GM23338 (cell line): ENCODE results near the gene EVX1. TPM values are rescaled to one million over a fixed set of nuclear protein-coding genes. Genes with fewer than 3 reads are reported as not detected.

Source experiments
- ATAC-seq: fragments of 200-7000 bp; cut with Tn5 transposase; 3 replicates; pipeline ENCODE4 v1.9.1; 2020
- DNase-seq: peaks from one replicate; pipeline ENCODE4 v3.0.0-alpha.2; 2015; ENCODE audit warnings: low spot score
- H2AFZ ChIP-seq: fragments of 200-600 bp; sonication (generic); 2 replicates; pipeline ENCODE4 v1.8.0; 2016; ENCODE audit warnings: antibody characterized with exemption, mild to moderate bottlenecking, moderate library complexity
- H3F3A ChIP-seq: fragments of 200-600 bp; sonication (generic); replicated peaks from 2 replicates; pipeline ENCODE4 v1.8.0; 2017; ENCODE audit warnings: antibody characterized with exemption, mixed run types, low read depth
- H3K27ac ChIP-seq: fragments of 200-600 bp; sonication (generic); 2 replicates; pipeline ENCODE4 v1.6.1; 2016; ENCODE audit warnings: low read depth
- H3K27me3 ChIP-seq: fragments of 200-600 bp; sonication (generic); 2 replicates; pipeline ENCODE4 v1.8.0; 2016; ENCODE audit warnings: mild to moderate bottlenecking, mixed run types, moderate library complexity; ENCODE audit not compliant: insufficient read depth
- H3K36me3 ChIP-seq: fragments of 200-600 bp; sonication (generic); 2 replicates; pipeline ENCODE4 v1.8.0; 2016; ENCODE audit warnings: mild to moderate bottlenecking; ENCODE audit not compliant: insufficient read depth
- H3K4me1 ChIP-seq: fragments of 200-600 bp; sonication (generic); 2 replicates; pipeline ENCODE4 v1.8.0; 2016; ENCODE audit warnings: mild to moderate bottlenecking, moderate library complexity; ENCODE audit not compliant: insufficient read depth
- H3K4me2 ChIP-seq: fragments of 200-600 bp; sonication (generic); 2 replicates; pipeline ENCODE4 v1.7.1; 2017; ENCODE audit warnings: mixed run types
- H3K4me3 ChIP-seq: fragments of 200-600 bp; sonication (generic); 2 replicates; pipeline ENCODE4 v1.6.1; 2016; ENCODE audit warnings: mixed run types
- H3K79me2 ChIP-seq: fragments of 200-600 bp; sonication (generic); replicated peaks from 2 replicates; pipeline ENCODE4 v1.8.0; 2017; ENCODE audit warnings: mild to moderate bottlenecking; ENCODE audit not compliant: insufficient read depth
- H3K9me2 ChIP-seq: fragments of 200-600 bp; sonication (generic); 2 replicates; pipeline ENCODE4 v1.8.0; 2017; ENCODE audit not compliant: insufficient read depth
- H4K20me1 ChIP-seq: fragments of 200-600 bp; sonication (generic); replicated peaks from 2 replicates; pipeline ENCODE4 v1.8.0; 2017; ENCODE audit warnings: mild to moderate bottlenecking; ENCODE audit not compliant: insufficient read depth
- H3K27ac Mint-ChIP-seq: 2 replicates; pipeline ENCODE4 v1.8.0; 2020; ENCODE audit warnings: inconsistent platforms, mild to moderate bottlenecking, moderate library complexity, mixed read lengths
- H3K27me3 Mint-ChIP-seq: 3 replicates; pipeline ENCODE4 v1.8.0; 2022; ENCODE audit warnings: low read depth, mild to moderate bottlenecking, moderate library complexity, mixed read lengths, inconsistent platforms; ENCODE audit not compliant: insufficient read depth, poor library complexity
- H3K36me3 Mint-ChIP-seq: 3 replicates; pipeline ENCODE4 v1.8.0; 2021; ENCODE audit warnings: low read depth, mild to moderate bottlenecking, inconsistent platforms, moderate library complexity, mixed read lengths
- H3K4me1 Mint-ChIP-seq: 3 replicates; pipeline ENCODE4 v1.8.0; 2020; ENCODE audit warnings: mild to moderate bottlenecking, inconsistent platforms, mixed read lengths
- H3K4me3 Mint-ChIP-seq: 3 replicates; pipeline ENCODE4 v1.8.0; 2021; ENCODE audit warnings: moderate library complexity, mild to moderate bottlenecking, inconsistent platforms, mixed read lengths
- H3K9me3 Mint-ChIP-seq: 3 replicates; pipeline ENCODE4 v1.8.0; 2020; ENCODE audit warnings: moderate library complexity, mild to moderate bottlenecking, inconsistent platforms, mixed read lengths
- EZH2 ChIP-seq: fragments of 200-600 bp; sonication (generic); IDR thresholded peaks from one replicate; pipeline ENCODE4 v1.8.0; 2017; ENCODE audit warnings: antibody characterized with exemption, mild to moderate bottlenecking, low read depth; ENCODE audit not compliant: unreplicated experiment
- EZH2phosphoT487 ChIP-seq: fragments of 200-600 bp; sonication (generic); IDR thresholded peaks from one replicate; pipeline ENCODE4 v1.8.1; 2018; ENCODE audit warnings: antibody characterized with exemption; ENCODE audit not compliant: unreplicated experiment
- JUNB ChIP-seq: IDR thresholded peaks from one replicate; pipeline ENCODE4 v1.6.1; 2016; ENCODE audit warnings: antibody characterized with exemption; ENCODE audit not compliant: unreplicated experiment
- NANOG ChIP-seq: IDR thresholded peaks from 2 replicates; pipeline ENCODE4 v1.6.1; 2016; ENCODE audit warnings: antibody characterized with exemption, borderline replicate concordance
- POLR2AphosphoS5 ChIP-seq: IDR thresholded peaks from 2 replicates; pipeline ENCODE4 v1.6.1; 2016; ENCODE audit warnings: antibody characterized with exemption, low read depth
- ZNF114 ChIP-seq: fragments of 250-450 bp; sonication (Bioruptor Pico); IDR thresholded peaks from 2 replicates; pipeline ENCODE4 v1.5.0; 2020; ENCODE audit warnings: mild to moderate bottlenecking, moderate library complexity
- polyA plus RNA-seq: library from polyadenylated mRNA; unstranded; fragments of >200 nt; fragmentation: Nextera tagmentation; extraction: Ambion mirVana; gene quantifications from 2 replicates; pipeline ENCODE4 v1.2.1, GENCODE V29; 2016
- total RNA-seq: library from RNA; depleted of rRNA; stranded (reverse); fragments of >200 nt; shearing (Covaris generic); gene quantifications from 2 replicates; pipeline ENCODE4 v1.2.3, GENCODE V29; 2014
- TF ChIP-seq, protein P1 (sequence below): IDR thresholded peaks from 2 replicates; pipeline ENCODE4 v1.6.1; 2016; ENCODE audit warnings: antibody characterized with exemption
- TF ChIP-seq, protein P2 (sequence below): fragments of 250-450 bp; sonication (Bioruptor Pico); IDR thresholded peaks from 2 replicates; pipeline ENCODE4 v1.5.0; 2020; ENCODE audit warnings: mild to moderate bottlenecking, moderate library complexity
- TF ChIP-seq, protein P3 (sequence below): IDR thresholded peaks from one replicate; pipeline ENCODE4 v1.6.1; 2018; ENCODE audit warnings: antibody characterized with exemption; ENCODE audit not compliant: unreplicated experiment

The EVX1 gene
- total and polyA plus RNA-seq, 2 experiments from 2014 or later, result not detected

DNA sequence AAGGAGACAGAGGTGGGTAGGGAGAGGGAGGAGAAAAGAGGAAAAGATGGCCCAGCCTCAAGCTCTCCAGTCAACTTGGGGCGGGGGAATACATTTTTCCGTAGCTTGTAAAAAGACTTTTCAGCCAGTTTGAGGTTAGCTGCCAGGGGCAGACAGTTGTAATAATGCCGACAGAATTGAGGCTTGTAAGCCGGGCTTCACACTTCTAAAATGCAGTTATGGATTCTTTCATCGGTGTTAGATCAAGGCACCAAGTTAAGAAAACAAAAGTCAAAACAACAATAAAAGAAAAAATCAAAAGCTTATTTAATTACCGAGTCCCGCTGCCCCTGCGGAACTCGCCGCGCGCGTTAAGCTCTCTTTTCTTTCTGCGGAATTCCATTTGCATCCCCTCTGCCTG, 448 bp upstream of the EVX1 start:
- Histone ChIP-seq H3K4me1 (peaks cover 58% of the 10 kb centered on the region), H3F3A (peaks cover 52% of the 10 kb centered on the region), H4K20me1 (peaks cover 43% of the 10 kb centered on the region), H3K9me2 (no peaks in the 10 kb centered on the region), H3K4me3 (peak overlapping the region; percentile 43), H3K27me3 (peaks cover 100% of the 10 kb centered on the region), H3K79me2 (no peaks in the 10 kb centered on the region), H2AFZ (no peak overlapping the region), H3K4me2 (peak overlapping the region; percentile 75), H3K27ac (no peak overlapping the region), H3K36me3 (no peaks in the 10 kb centered on the region)
- H3K4me1 Mint-ChIP-seq, result peaks cover 51% of the 10 kb centered on the region
- H3K27ac Mint-ChIP-seq, result no peak overlapping the region
- peaks cover 97% of the 10 kb centered on the region for H3K27me3 Mint-ChIP-seq
- DNase-seq (no peak), ATAC-seq (no peak)
- H3K36me3 Mint-ChIP-seq, result no peaks in the 10 kb centered on the region
- no peaks in the 10 kb centered on the region for H3K9me3 Mint-ChIP-seq
- peak overlapping the region; percentile 51; the same call in 2 of the 3 replicates for H3K4me3 Mint-ChIP-seq
- TF ChIP-seq EZH2, result peak; percentile 76
- no peak for TF ChIP-seq POLR2AphosphoS5

DNA sequence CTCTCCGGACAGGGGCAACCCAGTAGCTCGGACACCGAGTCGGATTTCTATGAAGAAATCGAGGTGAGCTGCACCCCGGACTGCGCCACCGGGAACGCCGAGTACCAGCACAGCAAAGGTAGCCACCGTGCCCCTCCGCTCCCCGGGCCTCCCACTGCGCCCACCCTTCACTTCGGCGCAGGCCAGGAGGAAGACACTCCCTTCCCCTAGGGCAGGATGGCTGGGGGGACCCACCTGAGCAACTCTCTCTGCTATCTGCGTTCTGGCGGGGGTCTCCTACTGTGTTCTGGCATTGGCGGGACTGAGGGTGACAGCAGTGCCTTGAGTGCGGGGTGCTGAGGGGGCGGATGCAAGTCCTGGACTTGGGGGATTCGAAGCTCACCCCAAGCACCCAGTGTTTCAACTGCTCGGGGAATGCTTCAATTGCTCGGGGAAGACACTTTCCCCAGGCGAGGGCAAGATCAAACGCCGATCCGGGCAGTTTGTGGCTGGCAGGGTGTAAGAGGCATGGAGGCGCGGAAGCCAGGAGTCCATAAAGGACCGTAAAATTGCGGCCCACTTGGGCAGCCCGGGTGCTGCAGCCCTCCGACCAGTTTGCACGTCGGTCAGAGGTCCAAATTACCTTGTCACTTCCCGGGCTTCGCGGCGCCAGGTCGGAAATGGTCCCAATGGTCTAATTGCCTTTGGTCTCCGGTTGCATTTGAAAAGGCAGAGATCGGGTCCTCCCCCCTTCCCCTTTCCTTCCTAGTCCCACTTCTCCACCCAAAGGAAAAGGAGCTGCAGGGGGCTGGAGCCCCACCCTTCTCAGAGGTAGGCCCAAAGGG, 950 bp downstream of the EVX1 start:
- Histone ChIP-seq H3K4me2 (peak overlapping the region; percentile 75), H3K4me1 (peaks cover 61% of the 10 kb centered on the region), H4K20me1 (peaks cover 36% of the 10 kb centered on the region), H3K79me2 (no peaks in the 10 kb centered on the region), H3K9me2 (no peaks in the 10 kb centered on the region), H3F3A (peaks cover 48% of the 10 kb centered on the region), H3K27me3 (peaks cover 100% of the 10 kb centered on the region), H3K36me3 (no peaks in the 10 kb centered on the region), H2AFZ (no peak overlapping the region), H3K27ac (no peak overlapping the region), H3K4me3 (peak overlapping the region; percentile 43)
- H3K27me3 Mint-ChIP-seq, result peaks cover 97% of the 10 kb centered on the region
- H3K9me3 Mint-ChIP-seq, result no peaks in the 10 kb centered on the region
- H3K4me1 Mint-ChIP-seq, result peaks cover 51% of the 10 kb centered on the region
- no peaks in the 10 kb centered on the region for H3K36me3 Mint-ChIP-seq
- peak overlapping the region; percentile 61 for H3K4me3 Mint-ChIP-seq
- H3K27ac Mint-ChIP-seq, result no peak overlapping the region
- DNase-seq, result peak; percentile 71
- ATAC-seq, result no peak
- TF ChIP-seq POLR2AphosphoS5 (no peak), JUNB (no peak), NANOG (no peak), EZH2 (peak; percentile 91), ZNF114 (CRISPR knock-in tag) (no peak), EZH2phosphoT487 (peak; percentile 77)
- TF ChIP-seq, protein P1, sequence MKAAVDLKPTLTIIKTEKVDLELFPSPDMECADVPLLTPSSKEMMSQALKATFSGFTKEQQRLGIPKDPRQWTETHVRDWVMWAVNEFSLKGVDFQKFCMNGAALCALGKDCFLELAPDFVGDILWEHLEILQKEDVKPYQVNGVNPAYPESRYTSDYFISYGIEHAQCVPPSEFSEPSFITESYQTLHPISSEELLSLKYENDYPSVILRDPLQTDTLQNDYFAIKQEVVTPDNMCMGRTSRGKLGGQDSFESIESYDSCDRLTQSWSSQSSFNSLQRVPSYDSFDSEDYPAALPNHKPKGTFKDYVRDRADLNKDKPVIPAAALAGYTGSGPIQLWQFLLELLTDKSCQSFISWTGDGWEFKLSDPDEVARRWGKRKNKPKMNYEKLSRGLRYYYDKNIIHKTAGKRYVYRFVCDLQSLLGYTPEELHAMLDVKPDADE, result no peak
- TF ChIP-seq, protein P2, sequence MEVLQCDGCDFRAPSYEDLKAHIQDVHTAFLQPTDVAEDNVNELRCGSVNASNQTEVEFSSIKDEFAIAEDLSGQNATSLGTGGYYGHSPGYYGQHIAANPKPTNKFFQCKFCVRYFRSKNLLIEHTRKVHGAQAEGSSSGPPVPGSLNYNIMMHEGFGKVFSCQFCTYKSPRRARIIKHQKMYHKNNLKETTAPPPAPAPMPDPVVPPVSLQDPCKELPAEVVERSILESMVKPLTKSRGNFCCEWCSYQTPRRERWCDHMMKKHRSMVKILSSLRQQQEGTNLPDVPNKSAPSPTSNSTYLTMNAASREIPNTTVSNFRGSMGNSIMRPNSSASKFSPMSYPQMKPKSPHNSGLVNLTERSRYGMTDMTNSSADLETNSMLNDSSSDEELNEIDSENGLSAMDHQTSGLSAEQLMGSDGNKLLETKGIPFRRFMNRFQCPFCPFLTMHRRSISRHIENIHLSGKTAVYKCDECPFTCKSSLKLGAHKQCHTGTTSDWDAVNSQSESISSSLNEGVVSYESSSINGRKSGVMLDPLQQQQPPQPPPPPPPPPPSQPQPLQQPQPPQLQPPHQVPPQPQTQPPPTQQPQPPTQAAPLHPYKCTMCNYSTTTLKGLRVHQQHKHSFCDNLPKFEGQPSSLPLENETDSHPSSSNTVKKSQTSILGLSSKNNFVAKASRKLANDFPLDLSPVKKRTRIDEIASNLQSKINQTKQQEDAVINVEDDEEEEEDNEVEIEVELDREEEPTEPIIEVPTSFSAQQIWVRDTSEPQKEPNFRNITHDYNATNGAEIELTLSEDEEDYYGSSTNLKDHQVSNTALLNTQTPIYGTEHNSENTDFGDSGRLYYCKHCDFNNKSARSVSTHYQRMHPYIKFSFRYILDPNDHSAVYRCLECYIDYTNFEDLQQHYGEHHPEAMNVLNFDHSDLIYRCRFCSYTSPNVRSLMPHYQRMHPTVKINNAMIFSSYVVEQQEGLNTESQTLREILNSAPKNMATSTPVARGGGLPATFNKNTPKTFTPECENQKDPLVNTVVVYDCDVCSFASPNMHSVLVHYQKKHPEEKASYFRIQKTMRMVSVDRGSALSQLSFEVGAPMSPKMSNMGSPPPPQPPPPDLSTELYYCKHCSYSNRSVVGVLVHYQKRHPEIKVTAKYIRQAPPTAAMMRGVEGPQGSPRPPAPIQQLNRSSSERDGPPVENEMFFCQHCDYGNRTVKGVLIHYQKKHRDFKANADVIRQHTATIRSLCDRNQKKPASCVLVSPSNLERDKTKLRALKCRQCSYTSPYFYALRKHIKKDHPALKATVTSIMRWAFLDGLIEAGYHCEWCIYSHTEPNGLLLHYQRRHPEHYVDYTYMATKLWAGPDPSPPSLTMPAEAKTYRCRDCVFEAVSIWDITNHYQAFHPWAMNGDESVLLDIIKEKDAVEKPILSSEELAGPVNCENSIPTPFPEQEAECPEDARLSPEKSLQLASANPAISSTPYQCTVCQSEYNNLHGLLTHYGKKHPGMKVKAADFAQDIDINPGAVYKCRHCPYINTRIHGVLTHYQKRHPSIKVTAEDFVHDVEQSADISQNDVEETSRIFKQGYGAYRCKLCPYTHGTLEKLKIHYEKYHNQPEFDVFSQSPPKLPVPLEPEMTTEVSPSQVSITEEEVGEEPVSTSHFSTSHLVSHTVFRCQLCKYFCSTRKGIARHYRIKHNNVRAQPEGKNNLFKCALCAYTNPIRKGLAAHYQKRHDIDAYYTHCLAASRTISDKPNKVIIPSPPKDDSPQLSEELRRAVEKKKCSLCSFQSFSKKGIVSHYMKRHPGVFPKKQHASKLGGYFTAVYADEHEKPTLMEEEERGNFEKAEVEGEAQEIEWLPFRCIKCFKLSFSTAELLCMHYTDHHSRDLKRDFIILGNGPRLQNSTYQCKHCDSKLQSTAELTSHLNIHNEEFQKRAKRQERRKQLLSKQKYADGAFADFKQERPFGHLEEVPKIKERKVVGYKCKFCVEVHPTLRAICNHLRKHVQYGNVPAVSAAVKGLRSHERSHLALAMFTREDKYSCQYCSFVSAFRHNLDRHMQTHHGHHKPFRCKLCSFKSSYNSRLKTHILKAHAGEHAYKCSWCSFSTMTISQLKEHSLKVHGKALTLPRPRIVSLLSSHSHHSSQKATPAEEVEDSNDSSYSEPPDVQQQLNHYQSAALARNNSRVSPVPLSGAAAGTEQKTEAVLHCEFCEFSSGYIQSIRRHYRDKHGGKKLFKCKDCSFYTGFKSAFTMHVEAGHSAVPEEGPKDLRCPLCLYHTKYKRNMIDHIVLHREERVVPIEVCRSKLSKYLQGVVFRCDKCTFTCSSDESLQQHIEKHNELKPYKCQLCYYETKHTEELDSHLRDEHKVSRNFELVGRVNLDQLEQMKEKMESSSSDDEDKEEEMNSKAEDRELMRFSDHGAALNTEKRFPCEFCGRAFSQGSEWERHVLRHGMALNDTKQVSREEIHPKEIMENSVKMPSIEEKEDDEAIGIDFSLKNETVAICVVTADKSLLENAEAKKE (CRISPR knock-in tag), result no peak
- TF ChIP-seq, protein P3, sequence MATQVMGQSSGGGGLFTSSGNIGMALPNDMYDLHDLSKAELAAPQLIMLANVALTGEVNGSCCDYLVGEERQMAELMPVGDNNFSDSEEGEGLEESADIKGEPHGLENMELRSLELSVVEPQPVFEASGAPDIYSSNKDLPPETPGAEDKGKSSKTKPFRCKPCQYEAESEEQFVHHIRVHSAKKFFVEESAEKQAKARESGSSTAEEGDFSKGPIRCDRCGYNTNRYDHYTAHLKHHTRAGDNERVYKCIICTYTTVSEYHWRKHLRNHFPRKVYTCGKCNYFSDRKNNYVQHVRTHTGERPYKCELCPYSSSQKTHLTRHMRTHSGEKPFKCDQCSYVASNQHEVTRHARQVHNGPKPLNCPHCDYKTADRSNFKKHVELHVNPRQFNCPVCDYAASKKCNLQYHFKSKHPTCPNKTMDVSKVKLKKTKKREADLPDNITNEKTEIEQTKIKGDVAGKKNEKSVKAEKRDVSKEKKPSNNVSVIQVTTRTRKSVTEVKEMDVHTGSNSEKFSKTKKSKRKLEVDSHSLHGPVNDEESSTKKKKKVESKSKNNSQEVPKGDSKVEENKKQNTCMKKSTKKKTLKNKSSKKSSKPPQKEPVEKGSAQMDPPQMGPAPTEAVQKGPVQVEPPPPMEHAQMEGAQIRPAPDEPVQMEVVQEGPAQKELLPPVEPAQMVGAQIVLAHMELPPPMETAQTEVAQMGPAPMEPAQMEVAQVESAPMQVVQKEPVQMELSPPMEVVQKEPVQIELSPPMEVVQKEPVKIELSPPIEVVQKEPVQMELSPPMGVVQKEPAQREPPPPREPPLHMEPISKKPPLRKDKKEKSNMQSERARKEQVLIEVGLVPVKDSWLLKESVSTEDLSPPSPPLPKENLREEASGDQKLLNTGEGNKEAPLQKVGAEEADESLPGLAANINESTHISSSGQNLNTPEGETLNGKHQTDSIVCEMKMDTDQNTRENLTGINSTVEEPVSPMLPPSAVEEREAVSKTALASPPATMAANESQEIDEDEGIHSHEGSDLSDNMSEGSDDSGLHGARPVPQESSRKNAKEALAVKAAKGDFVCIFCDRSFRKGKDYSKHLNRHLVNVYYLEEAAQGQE, result no peak
